SJSA1 (cell line): ENCODE measurements around the gene DAAM1. TPM values are rescaled to one million over a fixed set of nuclear protein-coding genes. Genes with fewer than 3 reads are reported as not detected.

ENCODE experiments used
- DNase-seq, 2 experiments: peaks; one replicate each; pipeline ENCODE4 v3.0.0-alpha.2; 2015 to 2020; ENCODE audit warnings: low spot score in 2 of 2, low read depth in 1 of 2
- H3K27ac ChIP-seq: fragments of 250-450 bp; sonication (Bioruptor Pico); 2 replicates; pipeline ENCODE4 v1.5.1; 2020; ENCODE audit warnings: mild to moderate bottlenecking, moderate library complexity
- H3K27me3 ChIP-seq: fragments of 250-450 bp; sonication (Bioruptor Pico); replicated peaks from 2 replicates; pipeline ENCODE4 v1.5.1; 2020; ENCODE audit warnings: mild to moderate bottlenecking, moderate library complexity
- H3K36me3 ChIP-seq: fragments of 250-450 bp; sonication (Bioruptor Pico); 2 replicates; pipeline ENCODE4 v1.5.1; 2020; ENCODE audit warnings: mild to moderate bottlenecking
- H3K4me1 ChIP-seq: fragments of 250-450 bp; sonication (Bioruptor Pico); replicated peaks from 2 replicates; pipeline ENCODE4 v1.6.1; 2021; ENCODE audit warnings: mild to moderate bottlenecking
- H3K4me3 ChIP-seq: fragments of 250-450 bp; sonication (Bioruptor Pico); 2 replicates; pipeline ENCODE4 v1.5.1; 2020; ENCODE audit warnings: mild to moderate bottlenecking
- H3K9me3 ChIP-seq: fragments of 250-450 bp; sonication (Bioruptor Pico); replicated peaks from 2 replicates; pipeline ENCODE4 v1.5.1; 2020; ENCODE audit warnings: mild to moderate bottlenecking
- total RNA-seq: library from RNA; depleted of rRNA; stranded (reverse); fragments of >200 nt; shearing (Covaris generic); gene quantifications from 2 replicates; pipeline ENCODE4 v1.2.3, GENCODE V29; 2014; rRNA removed

The DAAM1 gene
- total RNA-seq: 9.5 and 13.7 TPM in 2 replicates

GRCh38 chr14:59188461-59189090 lies at the start of gene DAAM1:
Gene DAAM1 (plus strand): TSS chr14:59188667. CDS start chr14:59263478, 74,811 bp downstream.
- H3K27ac ChIP-seq: peak within 1 kb of the TSS; percentile 65
- peak within 1 kb of the TSS; percentile 75 for H3K4me3 ChIP-seq
- peaks cover 7% of the 10 kb centered on the region; the same call in 1 of the 2 replicates for H3K27me3 ChIP-seq
- peaks cover 9% of the 10 kb centered on the region; the same call in 1 of the 2 replicates for H3K4me1 ChIP-seq
- peak; percentile 87 to 97 for DNase-seq
- H3K9me3 ChIP-seq: no peaks in the 10 kb centered on the region
- H3K36me3 ChIP-seq: peaks cover 5% of the 10 kb centered on the region; the same call in 1 of the 2 replicates

- no peak for DNase-seq
- Histone ChIP-seq H3K9me3 (no peaks in the 10 kb centered on the region), H3K36me3 (no peaks in the 10 kb centered on the region), H3K27ac (no peak overlapping the region), H3K4me1 (no peaks in the 10 kb centered on the region), H3K4me3 (no peak overlapping the region), H3K27me3 (no peaks in the 10 kb centered on the region)
These were observed 49.1 kb upstream of the DAAM1 start for GRCh38 chr14:59139324-59139723.

- no peak for DNase-seq
- H3K27ac ChIP-seq: no peak overlapping the region
- H3K4me1 ChIP-seq: no peaks in the 10 kb centered on the region
- no peaks in the 10 kb centered on the region for H3K9me3 ChIP-seq
- no peaks in the 10 kb centered on the region for H3K36me3 ChIP-seq
- H3K4me3 ChIP-seq: no peak overlapping the region
- H3K27me3 ChIP-seq: no peaks in the 10 kb centered on the region
These were observed 48.2 kb upstream of the DAAM1 start for GRCh38 chr14:59140106-59140843.

- no peaks in the 10 kb centered on the region for H3K9me3 ChIP-seq
- H3K27ac ChIP-seq: no peak overlapping the region
- no peaks in the 10 kb centered on the region for H3K36me3 ChIP-seq
- no peak overlapping the region for H3K4me3 ChIP-seq
- H3K27me3 ChIP-seq: no peaks in the 10 kb centered on the region
- DNase-seq: no peak
- H3K4me1 ChIP-seq: no peaks in the 10 kb centered on the region
These were observed 42.0 kb upstream of the DAAM1 start for GRCh38 chr14:59146484-59146883.

- no peaks in the 10 kb centered on the region for H3K9me3 ChIP-seq
- DNase-seq: no peak
- no peaks in the 10 kb centered on the region for H3K36me3 ChIP-seq
- H3K4me3 ChIP-seq: no peak overlapping the region
- no peaks in the 10 kb centered on the region for H3K4me1 ChIP-seq
- no peak overlapping the region for H3K27ac ChIP-seq
- no peaks in the 10 kb centered on the region for H3K27me3 ChIP-seq
These were observed 41.5 kb upstream of the DAAM1 start for GRCh38 chr14:59147007-59147406.

GRCh38 chr14:59148334-59148900 lies 40.0 kb upstream of the DAAM1 start:
- Histone ChIP-seq H3K36me3 (no peaks in the 10 kb centered on the region), H3K4me1 (no peaks in the 10 kb centered on the region), H3K27ac (no peak overlapping the region), H3K4me3 (no peak overlapping the region), H3K9me3 (no peaks in the 10 kb centered on the region), H3K27me3 (no peaks in the 10 kb centered on the region)
- DNase-seq: no peak

- Histone ChIP-seq H3K4me3 (no peak overlapping the region), H3K27ac (no peak overlapping the region), H3K9me3 (no peaks in the 10 kb centered on the region), H3K27me3 (no peaks in the 10 kb centered on the region), H3K36me3 (no peaks in the 10 kb centered on the region), H3K4me1 (no peaks in the 10 kb centered on the region)
- DNase-seq: no peak
These were observed 37.5 kb upstream of the DAAM1 start for GRCh38 chr14:59150990-59151389.

GRCh38 chr14:59154373-59154772 lies 34.1 kb upstream of the DAAM1 start:
- no peaks in the 10 kb centered on the region; the same call in 1 of the 2 replicates for H3K27me3 ChIP-seq
- H3K27ac ChIP-seq: no peak overlapping the region
- no peaks in the 10 kb centered on the region for H3K4me1 ChIP-seq
- no peak for DNase-seq
- H3K36me3 ChIP-seq: no peaks in the 10 kb centered on the region
- no peaks in the 10 kb centered on the region for H3K9me3 ChIP-seq
- no peak overlapping the region for H3K4me3 ChIP-seq

- no peaks in the 10 kb centered on the region for H3K9me3 ChIP-seq
- no peak for DNase-seq
- no peaks in the 10 kb centered on the region for H3K4me1 ChIP-seq
- H3K27me3 ChIP-seq: peaks cover 2% of the 10 kb centered on the region; the same call in 1 of the 2 replicates
- no peak overlapping the region for H3K4me3 ChIP-seq
- no peak overlapping the region for H3K27ac ChIP-seq
- no peaks in the 10 kb centered on the region for H3K36me3 ChIP-seq
These were observed 32.6 kb upstream of the DAAM1 start for GRCh38 chr14:59155886-59156285.

- Histone ChIP-seq H3K4me1 (no peaks in the 10 kb centered on the region), H3K27me3 (peaks cover 7% of the 10 kb centered on the region; the same call in 1 of the 2 replicates), H3K27ac (no peak overlapping the region), H3K4me3 (no peak overlapping the region), H3K36me3 (no peaks in the 10 kb centered on the region), H3K9me3 (no peaks in the 10 kb centered on the region)
- DNase-seq: no peak
These were observed 29.3 kb upstream of the DAAM1 start for GRCh38 chr14:59159169-59159568.

GRCh38 chr14:59160506-59160905 lies 28.0 kb upstream of the DAAM1 start:
- Histone ChIP-seq H3K4me1 (no peaks in the 10 kb centered on the region), H3K9me3 (no peaks in the 10 kb centered on the region), H3K4me3 (no peak overlapping the region), H3K36me3 (no peaks in the 10 kb centered on the region), H3K27ac (no peak overlapping the region), H3K27me3 (peaks cover 7% of the 10 kb centered on the region; the same call in 1 of the 2 replicates)
- no peak for DNase-seq

GRCh38 chr14:59161561-59162175 lies 26.8 kb upstream of the DAAM1 start:
- Histone ChIP-seq H3K36me3 (no peaks in the 10 kb centered on the region), H3K4me1 (no peaks in the 10 kb centered on the region), H3K9me3 (no peaks in the 10 kb centered on the region), H3K27ac (no peak overlapping the region), H3K4me3 (no peak overlapping the region), H3K27me3 (peaks cover 7% of the 10 kb centered on the region; the same call in 1 of the 2 replicates)
- DNase-seq: no peak

GRCh38 chr14:59166258-59166657 lies 22.2 kb upstream of the DAAM1 start:
- no peaks in the 10 kb centered on the region for H3K36me3 ChIP-seq
- H3K4me1 ChIP-seq: no peaks in the 10 kb centered on the region
- H3K27ac ChIP-seq: no peak overlapping the region
- 0 out of 2 replicates have a peak, but pooled peaks cover 4% of the 10 kb centered on the region for H3K27me3 ChIP-seq
- no peak overlapping the region for H3K4me3 ChIP-seq
- no peaks in the 10 kb centered on the region for H3K9me3 ChIP-seq
- no peak for DNase-seq

GRCh38 chr14:59175404-59175803 lies 13.1 kb upstream of the DAAM1 start:
- no peaks in the 10 kb centered on the region for H3K27me3 ChIP-seq
- no peak overlapping the region for H3K27ac ChIP-seq
- H3K9me3 ChIP-seq: no peaks in the 10 kb centered on the region
- no peak overlapping the region for H3K4me3 ChIP-seq
- no peaks in the 10 kb centered on the region for H3K4me1 ChIP-seq
- H3K36me3 ChIP-seq: no peaks in the 10 kb centered on the region
- no peak for DNase-seq
